H1 (cell line): ENCODE measurements around the gene RSAD1. TPM values are rescaled to one million over a fixed set of nuclear protein-coding genes. Genes with fewer than 3 reads are reported as not detected.
A peak's percentile ranks its signal among the peaks of the same experiment; 100 is the strongest.

ENCODE experiments used
- CTCF ChIA-PET: fragments of 300-600 bp; sonication (Branson Sonifier 250); formaldehyde crosslinking; loops from one replicate; lab custom pipeline; 2021; ENCODE audit not compliant: partially characterized antibody; lab: Charles Lee
- POLR2A ChIA-PET: fragments of 300-600 bp; sonication (Branson Sonifier 250); formaldehyde crosslinking; loops from one replicate; lab custom pipeline; 2021; ENCODE audit warnings: inconsistent platforms; ENCODE audit not compliant: partially characterized antibody; lab: Charles Lee
- DNase-seq, 2 experiments: peaks; one replicate each; pipeline versions ENCODE4 v3.0.0 to v3.0.0-alpha.2; 2010 to 2022; ENCODE audit warnings: low spot score in 2 of 2, low read depth in 1 of 2, mixed read lengths in 1 of 2
- FAIRE-seq: peaks from 2 replicates; lab custom pipeline; 2011; peaks lifted over from hg19 to GRCh38; lab: Jason Lieb, UNC
- H2AFZ ChIP-seq: 2 replicates; pipeline ENCODE4 v1.8.1; 2012; ENCODE audit warnings: low read length, inconsistent platforms
- H2AK5ac ChIP-seq: 2 replicates; pipeline ENCODE4 v1.6.1; 2013; ENCODE audit warnings: low read depth, low read length
- H2BK120ac ChIP-seq: replicated peaks from 2 replicates; pipeline ENCODE3; 2013; ENCODE audit warnings: low read depth, low read length, inconsistent platforms
- H2BK12ac ChIP-seq: 2 replicates; pipeline ENCODE4 v1.6.1; 2013; ENCODE audit warnings: low read depth, low read length
- H2BK15ac ChIP-seq: 2 replicates; pipeline ENCODE4 v1.6.1; 2013; ENCODE audit warnings: low read length
- H2BK20ac ChIP-seq: 2 replicates; pipeline ENCODE4 v1.6.1; 2013; ENCODE audit warnings: low read length
- H2BK5ac ChIP-seq: 2 replicates; pipeline ENCODE4 v1.6.1; 2013; ENCODE audit warnings: low read depth, low read length
- H3K14ac ChIP-seq: 2 replicates; pipeline ENCODE4 v1.6.1; 2013; ENCODE audit warnings: inconsistent platforms; ENCODE audit not compliant: insufficient read length
- H3K18ac ChIP-seq: 2 replicates; pipeline ENCODE4 v1.6.1; 2013; ENCODE audit warnings: low read length; ENCODE audit errors: extremely low read depth
- H3K23ac ChIP-seq: 2 replicates; pipeline ENCODE4 v1.6.1; 2013; ENCODE audit warnings: inconsistent platforms; ENCODE audit not compliant: insufficient read length
- H3K23me2 ChIP-seq: 2 replicates; pipeline ENCODE4 v1.6.1; 2013; ENCODE audit warnings: low read depth, low read length
- H3K27ac ChIP-seq: 2 replicates; pipeline ENCODE4 v1.6.1; 2011; ENCODE audit warnings: low read depth, low read length, inconsistent platforms
- H3K27me3 ChIP-seq, 4 experiments: replicated peaks in 1 of 4; 1 replicate in 1 of 4; 2 replicates in 3 of 4; pipeline versions ENCODE4 v1.6.1 to v1.8.1; 2011 to 2013; ENCODE audit warnings: low read length in 3 of 4, mild to moderate bottlenecking in 3 of 4, inconsistent platforms in 2 of 4, mixed read lengths in 2 of 4, moderate library complexity in 1 of 4; ENCODE audit not compliant: control insufficient read depth in 3 of 4, insufficient read depth in 3 of 4; ENCODE audit errors: extremely low read depth in 1 of 4
- H3K36me3 ChIP-seq, 4 experiments: 2 replicates each; pipeline versions ENCODE4 v1.6.1 to v1.8.1; 2011 to 2013; ENCODE audit warnings: mild to moderate bottlenecking in 4 of 4, low read length in 3 of 4, moderate library complexity in 2 of 4, control low read depth in 1 of 4, inconsistent platforms in 1 of 4; ENCODE audit not compliant: insufficient read depth in 4 of 4, control insufficient read depth in 2 of 4
- H3K4ac ChIP-seq: replicated peaks from 2 replicates; pipeline ENCODE3; 2013; ENCODE audit warnings: low read length, low read depth, mixed read lengths, inconsistent platforms; ENCODE audit not compliant: insufficient read length
- H3K4me1 ChIP-seq, 4 experiments: replicated peaks in 1 of 4; 1 replicate in 1 of 4; 2 replicates in 3 of 4; pipeline versions ENCODE4 v1.6.1 to v1.8.1; 2011 to 2013; ENCODE audit warnings: low read length in 3 of 4, inconsistent platforms in 2 of 4, mixed read lengths in 1 of 4; ENCODE audit not compliant: insufficient read depth in 4 of 4, control insufficient read depth in 3 of 4
- H3K4me2 ChIP-seq, 2 experiments: 2 replicates each; pipeline versions ENCODE4 v1.6.1 to v1.8.1; 2011 to 2013; ENCODE audit warnings: low read depth in 2 of 2, low read length in 2 of 2, control low read depth in 1 of 2, inconsistent platforms in 1 of 2, mild to moderate bottlenecking in 1 of 2; ENCODE audit not compliant: insufficient read depth in 1 of 2
- H3K4me3 ChIP-seq, 4 experiments: fragments of 200-600, 300-600 bp in 1 of 4; sonication (generic), shearing (Covaris generic), sonication (Bioruptor Twin) in 1 of 4; 2 replicates each; pipeline versions ENCODE4 v1.5.1 to v1.8.1; 2011 to 2016; ENCODE audit warnings: low read length in 4 of 4, low read depth in 3 of 4, control low read depth in 2 of 4, inconsistent platforms in 2 of 4, mild to moderate bottlenecking in 2 of 4, mixed read lengths in 1 of 4, moderate library complexity in 1 of 4; ENCODE audit not compliant: insufficient read depth in 2 of 4; ENCODE audit errors: extremely low read depth in 1 of 4
- H3K56ac ChIP-seq: replicated peaks from 2 replicates; pipeline ENCODE3; 2013; ENCODE audit warnings: low read depth, mild to moderate bottlenecking, mixed read lengths, low read length, inconsistent platforms; ENCODE audit not compliant: insufficient read length
- H3K79me1 ChIP-seq: 2 replicates; pipeline ENCODE4 v1.6.1; 2013; ENCODE audit warnings: low read depth, low read length, control low read depth
- H3K79me2 ChIP-seq, 2 experiments: 2 replicates each; pipeline versions ENCODE4 v1.6.1 to v1.8.1; 2012 to 2013; ENCODE audit warnings: low read length in 2 of 2, mild to moderate bottlenecking in 2 of 2, inconsistent platforms in 1 of 2; ENCODE audit not compliant: insufficient read depth in 2 of 2, control insufficient read depth in 1 of 2
- H3K9ac ChIP-seq, 4 experiments: replicated peaks in 1 of 4; 1 replicate in 1 of 4; 2 replicates in 3 of 4; pipeline versions ENCODE4 v1.6.1 to v1.8.1; 2011 to 2013; ENCODE audit warnings: low read depth in 3 of 4, low read length in 3 of 4, control low read depth in 2 of 4, mild to moderate bottlenecking in 2 of 4, moderate library complexity in 2 of 4, inconsistent platforms in 1 of 4; ENCODE audit errors: extremely low read depth in 1 of 4
- H3K9me3 ChIP-seq, 2 experiments: 2 replicates each; pipeline versions ENCODE4 v1.6.1 to v1.8.1; 2012 to 2013; ENCODE audit warnings: mild to moderate bottlenecking in 2 of 2, moderate library complexity in 2 of 2, control low read depth in 1 of 2, inconsistent platforms in 1 of 2, low read depth in 1 of 2, low read length in 1 of 2, mixed read lengths in 1 of 2; ENCODE audit not compliant: insufficient read depth in 2 of 2
- H4K20me1 ChIP-seq, 2 experiments: replicated peaks in 1 of 2; 2 replicates each; pipeline versions ENCODE3 to v1.8.1; 2011 to 2013; ENCODE audit warnings: inconsistent platforms in 2 of 2, low read length in 2 of 2, mild to moderate bottlenecking in 1 of 2; ENCODE audit not compliant: insufficient read depth in 2 of 2, control insufficient read depth in 1 of 2
- H4K5ac ChIP-seq: 2 replicates; pipeline ENCODE4 v1.6.1; 2013; ENCODE audit warnings: low read length, low read depth, mixed read lengths, inconsistent platforms; ENCODE audit not compliant: insufficient read length
- H4K8ac ChIP-seq: 2 replicates; pipeline ENCODE4 v1.8.0; 2013; ENCODE audit warnings: mild to moderate bottlenecking, moderate library complexity, low read length, inconsistent platforms; ENCODE audit not compliant: insufficient read depth; ENCODE audit errors: extremely low read depth
- H4K91ac ChIP-seq: replicated peaks from 2 replicates; pipeline ENCODE3; 2013; ENCODE audit warnings: low read length, mixed read lengths, inconsistent platforms; ENCODE audit not compliant: insufficient read length
- EZH2 ChIP-seq: fragments of 200-600 bp; sonication (generic); IDR thresholded peaks from 2 replicates; pipeline ENCODE4 v1.7.1; 2012; ENCODE audit warnings: low read depth, mild to moderate bottlenecking, moderate library complexity, low read length, inconsistent platforms; ENCODE audit not compliant: severe bottlenecking
- GABPA ChIP-seq: IDR thresholded peaks from 2 replicates; pipeline ENCODE4 v1.6.1; 2011; ENCODE audit warnings: mild to moderate bottlenecking, low read length, moderate library complexity, borderline replicate concordance; ENCODE audit not compliant: insufficient read depth
- HDAC6 ChIP-seq: IDR thresholded peaks from one replicate; pipeline ENCODE4 v1.7.1; 2012; ENCODE audit warnings: low read depth, mild to moderate bottlenecking, inconsistent platforms, low read length, moderate library complexity
- NANOG ChIP-seq: IDR thresholded peaks from 2 replicates; pipeline ENCODE4 v1.6.1; 2011; ENCODE audit warnings: low read length, low read depth, mild to moderate bottlenecking, inconsistent platforms; ENCODE audit not compliant: insufficient read depth, poor library complexity, severe bottlenecking
- NRF1 ChIP-seq: IDR thresholded peaks from 2 replicates; pipeline ENCODE4 v1.6.1; 2011; ENCODE audit warnings: mild to moderate bottlenecking, low read depth, low read length, improper control_type of control experiment
- SP1 ChIP-seq: IDR thresholded peaks from 2 replicates; pipeline ENCODE4 v1.6.1; 2011; ENCODE audit warnings: low read depth, low read length
- WGBS, 2 experiments: shearing (Covaris generic) in 1 of 2; methylation state at CpG; one replicate each; pipeline versions ENCODE4 v1.1.6 to v1.1.7; 2013 to 2015; ENCODE audit warnings: low lambda C conversion rate in 2 of 2, mixed read lengths in 2 of 2, inconsistent platforms in 1 of 2, low coverage in 1 of 2, missing lambda C conversion rate in 1 of 2; ENCODE audit not compliant: insufficient replicate concordance in 2 of 2, insufficient coverage in 1 of 2, insufficient read length in 1 of 2; ENCODE audit errors: extremely low coverage in 1 of 2, missing lambda C conversion rate in 1 of 2; 5-methylcytosine and 5-hydroxymethylcytosine counted together
- polyA plus RNA-seq, 7 experiments: library from polyadenylated mRNA; depleted of rRNA in 3 of 7; stranded (reverse) in 5 of 7; unstranded in 2 of 7; fragments of >200 nt in 5 of 7; fragments of 200-250 nt in 2 of 7; gene quantifications; 1 replicate in 5 of 7; 2 replicates in 1 of 7; 4 replicates in 1 of 7; pipeline versions ENCODE4 v1.2.1 to v1.2.3, GENCODE V29; 2011 to 2013; ENCODE audit warnings: missing spikeins in 2 of 7, mixed read lengths in 2 of 7
- total RNA-seq: library from RNA; stranded (reverse); fragmentation: NEBNext Ultra II Directional; extraction: Animal tissue kit (Norgen Biotek cat#: 25700); gene quantifications from 2 replicates; pipeline ENCODE4 v1.2.1, GENCODE V29; 2021

Gene RSAD1
- total and polyA plus RNA-seq, 2 of the 8 experiments (the other 6 are each of a cell fraction or from before 2014, with no cell fraction given): 17.9 to 33.5 TPM

DNA sequence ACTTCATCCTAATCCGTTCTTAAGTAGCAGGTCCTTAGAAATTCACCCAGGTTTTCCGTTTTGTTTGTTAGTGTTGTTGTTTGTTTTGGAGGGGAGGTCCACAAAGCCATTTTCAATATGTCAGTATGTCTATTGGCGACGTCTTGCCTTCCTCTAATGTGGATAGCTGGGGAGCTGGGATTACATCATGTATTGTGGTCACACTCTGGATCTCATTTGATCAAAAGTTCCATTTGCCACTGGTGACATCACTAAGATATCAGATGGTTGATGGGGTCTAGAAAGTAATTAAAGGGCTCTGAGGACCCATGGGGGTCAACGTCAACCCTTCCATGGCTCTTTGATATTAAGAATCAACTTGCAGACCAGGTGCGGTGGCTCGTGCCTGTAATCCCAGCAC is 51.2 kb downstream of the RSAD1 start:
- Histone ChIP-seq H4K5ac (no peak overlapping the region), H3K27me3 (peaks cover 0 to 21% (median 10%) of the 10 kb centered on the region in 4 experiments; a peak in 4 of 7 replicates), H4K91ac (no peak overlapping the region), H3K4ac (no peak overlapping the region), H2AK5ac (no peak overlapping the region), H3K56ac (no peak overlapping the region), H3K36me3 (no peaks in the 10 kb centered on the region), H2AFZ (no peak overlapping the region), H3K4me2 (no peak overlapping the region), H3K79me2 (no peaks in the 10 kb centered on the region), H4K8ac (no peak overlapping the region), H3K9me3 (no peaks in the 10 kb centered on the region), H3K23ac (no peak overlapping the region), H3K18ac (no peak overlapping the region), H3K27ac (no peak overlapping the region), H2BK15ac (peak overlapping the region; percentile 40; the same call in 1 of the 2 replicates), H2BK20ac (no peak overlapping the region), H2BK12ac (no peak overlapping the region), H3K14ac (no peak overlapping the region), H3K4me1 (peaks cover 5 to 29% (median 21%) of the 10 kb centered on the region in 4 experiments), H3K9ac (no peak overlapping the region), H2BK5ac (no peak overlapping the region), H2BK120ac (no peak overlapping the region), H3K79me1 (no peaks in the 10 kb centered on the region), H4K20me1 (no peaks in the 10 kb centered on the region), H3K4me3 (no peak overlapping the region), H3K23me2 (peaks cover 17% of the 10 kb centered on the region)
- ChIA-PET POLR2A (interaction anchor here (4.3 kb wide), 1 partner anchor 9 kb away, joined by 13 read pairs; no protein-coding TSS in a partner anchor), CTCF (interaction anchor here (1.4 to 5.2 kb wide), 4 partner anchors 9 to 51 kb away, joined by 3 to 22 read pairs (median 4); no protein-coding TSS in a partner anchor)
- FAIRE-seq (no peak), DNase-seq (no peak)
- WGBS, 2 experiments: 94% methylated on average over 7 of the region's 7 CpGs; no CpG with 5 or more reads in 1 of the 2 experiments
- TF ChIP-seq EZH2 (no peak), HDAC6 (no peak), GABPA (no peak), NRF1 (no peak), NANOG (no peak), SP1 (no peak)
